ENCODE measurements around the gene ZNF76.
"Not testable (repeated sequence)": the region's sequence is repeated elsewhere in the genome, so short reads cannot be mapped to it uniquely, and the experiment has no call there.

ZNF76 gene

GRCh38 chr6:35330541-35331119, 71.1 kb downstream of the ZNF76 start:
- DNase-seq (ENCODE audit: low spot score) = no peak

GRCh38 chr6:35332074-35332887, 72.7 kb downstream of the ZNF76 start:
- not testable (repeated sequence) for DNase-seq (ENCODE audit: low spot score)

GRCh38 chr6:35341557-35341956, 82.0 kb downstream of the ZNF76 start:
- no peak for DNase-seq (ENCODE audit: low spot score)

GRCh38 chr6:35342258-35343091, 82.9 kb downstream of the ZNF76 start, which contains the start of gene PPARD:
Gene PPARD, plus strand, starts transcription at chr6:35342558. Its CDS starts 68,530 bp downstream, at chr6:35411088.
- peak; percentile 87 for DNase-seq (ENCODE audit: low spot score)

- DNase-seq (ENCODE audit: low spot score) = no peak
Observed at GRCh38 chr6:35343092-35343834, 83.7 kb downstream of the ZNF76 start.

GRCh38 chr6:35343835-35344550, 84.5 kb downstream of the ZNF76 start:
- DNase-seq (ENCODE audit: low spot score) = no peak
